UCSD-AML1 (cell line): ENCODE results near the gene GAPDHS.

Source experiments
- DNase-seq: peaks from one replicate; lab custom pipeline; 2025; ENCODE audit not compliant: unreplicated experiment; lab: John Stamatoyannopoulos, UW

The GAPDHS gene

GRCh38 chr19:35556025-35556590 lies 22.9 kb downstream of the GAPDHS start:
- no peak for DNase-seq

DNA sequence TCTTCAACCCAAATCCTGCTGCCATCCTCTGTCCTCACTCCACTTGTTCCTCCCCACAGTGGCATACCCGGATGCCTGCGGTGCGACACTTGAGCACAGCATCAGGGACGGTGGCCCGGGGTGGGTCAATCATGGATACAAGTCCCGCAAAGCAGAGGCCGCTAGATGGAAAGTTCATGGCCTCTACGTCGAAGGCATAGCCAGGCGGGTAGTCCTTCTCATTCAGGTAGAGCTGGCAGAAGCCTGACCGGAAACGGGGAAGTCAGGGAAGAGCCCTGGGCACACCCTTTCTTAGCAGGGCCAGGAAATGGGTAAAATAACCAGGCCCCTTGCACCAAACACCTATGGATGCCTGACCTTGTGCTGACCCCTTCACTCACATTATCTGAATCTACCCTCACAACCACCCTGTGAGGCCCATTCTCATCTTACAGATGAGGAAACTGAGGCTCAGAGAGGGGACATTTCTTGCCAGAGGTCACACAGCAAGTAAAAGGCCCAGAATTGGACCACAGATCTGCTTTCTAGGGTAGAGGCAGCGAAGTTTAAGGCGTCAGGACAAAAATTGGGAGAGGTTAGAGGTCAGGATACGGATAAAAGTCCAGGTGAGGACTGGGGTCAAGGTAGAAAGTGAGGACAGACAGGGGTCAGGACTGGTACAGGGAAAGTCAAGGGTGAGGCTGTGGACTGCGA lies 23.7 kb downstream of the GAPDHS start:
- DNase-seq, result no peak

- DNase-seq, result no peak
These were observed 24.5 kb downstream of the GAPDHS start for GRCh38 chr19:35557539-35558399.

DNA sequence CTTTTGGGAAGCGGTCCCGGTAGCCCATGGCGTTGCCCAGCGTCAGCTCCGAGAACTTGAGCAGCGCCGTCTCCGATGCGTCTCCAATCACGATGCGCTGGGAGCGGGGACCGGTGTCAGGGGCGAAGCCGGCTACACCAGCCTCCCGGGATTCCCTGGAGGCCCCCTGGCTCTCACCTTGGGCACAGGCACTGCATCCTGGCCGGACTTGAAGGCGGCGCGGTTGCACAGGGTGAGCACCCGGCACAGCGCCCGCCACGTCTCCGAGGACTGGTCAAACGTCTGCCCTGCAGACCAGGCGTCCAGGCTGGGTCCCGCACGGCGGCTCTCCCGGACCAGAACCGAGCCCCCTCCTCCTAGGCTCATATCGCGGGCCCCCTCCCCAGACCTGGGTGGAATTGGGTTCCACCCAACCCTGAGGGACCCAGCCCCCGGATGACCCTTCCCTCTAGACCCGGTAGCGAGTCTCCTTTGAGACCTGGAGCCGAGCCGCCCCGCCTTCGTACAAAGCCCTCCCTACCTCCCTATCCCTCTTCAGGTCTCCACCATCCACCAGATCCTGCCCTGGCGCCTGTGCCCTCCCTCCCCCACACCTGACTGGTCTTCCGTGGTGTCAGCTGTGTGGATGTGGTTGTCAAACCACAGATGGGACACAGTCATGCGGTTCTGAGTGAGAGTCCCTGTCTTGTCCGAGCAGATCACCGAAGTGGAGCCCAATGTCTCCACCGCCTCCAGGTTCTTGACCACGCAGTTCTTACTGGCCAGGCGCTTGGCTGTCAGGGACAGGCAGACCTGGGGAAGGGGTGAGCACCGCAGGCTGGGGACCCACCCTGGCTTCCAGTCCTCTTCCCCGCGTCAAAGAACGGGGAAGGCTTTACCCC lies 25.4 kb downstream of the GAPDHS start:
- no peak for DNase-seq

GRCh38 chr19:35559281-35559659 lies 26.0 kb downstream of the GAPDHS start:
- no peak for DNase-seq

- no peak for DNase-seq
These were observed 26.5 kb downstream of the GAPDHS start for GRCh38 chr19:35559781-35560180.

DNA sequence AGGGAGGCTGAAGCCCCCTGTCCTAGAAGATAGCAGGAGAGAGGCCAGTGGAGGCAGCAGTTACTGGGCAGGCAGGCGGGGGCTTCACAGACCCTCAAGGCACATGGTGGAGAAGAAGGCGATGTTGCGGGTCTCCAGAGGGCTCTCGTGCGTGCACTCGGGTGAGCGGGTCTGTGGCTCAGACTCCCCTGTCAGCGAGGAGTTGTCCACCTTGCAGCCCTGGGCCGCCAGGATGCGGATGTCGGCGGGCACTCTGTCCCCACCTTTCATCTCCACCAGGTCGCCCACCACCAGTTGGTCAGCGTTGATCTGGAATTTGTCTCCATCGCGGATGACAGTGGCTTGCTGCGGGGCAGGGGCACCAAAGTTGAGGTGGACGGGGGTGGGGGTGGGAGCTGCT lies 27.0 kb downstream of the GAPDHS start:
- DNase-seq, result no peak

DNA sequence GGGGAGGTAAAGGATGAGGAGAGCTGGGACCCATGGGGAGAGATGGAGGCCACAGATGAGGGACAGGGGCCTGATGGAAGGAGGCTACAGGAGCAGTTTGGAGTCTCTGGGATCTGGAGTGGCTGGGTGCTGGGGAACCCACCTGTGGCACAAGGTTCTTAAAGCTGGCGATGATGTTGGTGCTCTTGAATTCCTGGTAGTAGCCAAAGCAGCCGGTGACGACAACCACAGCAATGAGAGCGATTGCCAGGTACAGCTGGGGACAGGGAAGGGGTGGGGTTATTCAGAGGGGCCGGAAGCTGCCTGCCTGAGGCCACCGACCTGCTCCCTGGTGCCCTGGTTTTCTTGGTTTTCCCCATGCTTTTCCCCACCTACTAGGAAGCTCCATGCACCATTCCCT lies 27.4 kb downstream of the GAPDHS start:
- DNase-seq, result no peak

DNA sequence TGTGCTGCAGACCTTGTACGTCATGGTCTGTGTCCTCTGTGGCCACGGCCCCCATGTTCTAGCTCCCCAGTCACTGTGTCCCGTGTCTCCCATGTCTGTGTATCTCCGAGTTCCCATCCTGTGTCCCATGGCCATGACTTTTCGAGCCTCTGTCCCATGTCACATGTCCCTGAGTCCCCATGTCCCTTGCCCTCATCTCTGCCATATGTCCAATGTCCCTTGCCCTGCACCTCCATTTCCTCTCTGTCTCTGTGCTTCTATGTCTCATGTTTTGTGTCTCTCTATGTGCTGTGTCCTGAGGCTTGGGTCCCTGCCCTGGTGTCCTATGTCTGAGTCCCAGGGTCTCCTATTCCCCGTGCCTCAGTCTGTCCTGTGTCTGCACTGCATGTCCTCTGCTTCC lies 28.2 kb downstream of the GAPDHS start:
- DNase-seq, result no peak

DNA sequence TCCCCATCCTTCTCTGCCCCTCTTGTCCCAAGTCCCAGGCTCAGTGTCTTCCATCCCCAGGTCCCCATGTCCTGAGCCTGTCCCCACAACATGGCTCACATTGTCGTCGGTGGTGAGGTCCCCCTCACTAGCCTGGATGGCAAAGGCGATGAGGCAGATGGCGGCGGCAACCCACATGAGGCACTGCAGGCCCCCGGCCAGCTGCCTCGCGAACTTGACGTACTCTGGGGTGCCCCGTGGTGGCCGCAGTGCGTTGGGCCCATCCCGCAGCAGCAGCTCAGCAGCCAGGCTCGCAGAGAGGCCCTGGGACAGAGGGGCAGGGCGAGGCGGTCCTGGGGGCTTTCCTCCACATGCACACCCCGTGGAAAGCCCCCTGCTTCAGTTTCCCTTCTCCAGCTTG lies 29.1 kb downstream of the GAPDHS start:
- no peak for DNase-seq

- no peak for DNase-seq
These were observed 29.5 kb downstream of the GAPDHS start for GRCh38 chr19:35562776-35563175.

DNA sequence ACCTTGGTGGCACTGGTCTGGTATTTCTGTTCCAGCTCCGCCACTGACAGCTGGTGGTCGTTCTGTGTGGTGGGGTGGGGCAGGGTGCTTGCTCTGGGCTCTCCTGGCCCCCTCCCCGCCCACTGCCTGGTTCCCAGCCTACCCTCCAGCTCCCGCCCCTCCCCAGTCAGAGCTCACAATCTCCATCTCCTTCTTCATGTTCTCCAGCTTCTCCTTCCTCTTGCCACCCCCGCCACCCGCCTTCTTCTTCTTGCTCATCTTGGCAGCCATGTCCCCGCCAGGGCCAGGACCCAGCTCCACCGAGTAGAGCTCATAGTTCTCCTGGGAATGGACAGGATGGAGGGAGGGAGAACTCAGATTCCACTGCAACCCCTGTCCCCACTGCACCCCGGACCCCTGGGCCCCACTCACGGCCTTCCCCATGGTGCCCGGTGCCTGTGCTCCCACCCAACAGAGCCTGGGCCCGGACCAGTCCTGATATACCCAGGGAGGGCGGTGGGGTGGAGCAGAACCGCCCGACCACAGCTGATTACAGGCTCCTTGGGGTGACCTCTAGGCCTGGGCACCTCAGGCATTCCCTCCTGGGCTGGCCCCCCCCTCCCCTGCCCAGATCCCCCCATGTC lies 30.1 kb downstream of the GAPDHS start, which contains the start of gene ATP4A:
TSS of gene ATP4A (minus strand) at position 452 of the 623 bp plus-strand sequence. CDS start at position 423, 29 bp downstream.
- no peak for DNase-seq

- DNase-seq, result no peak
These were observed 32.0 kb downstream of the GAPDHS start for GRCh38 chr19:35565016-35565856.

DNA sequence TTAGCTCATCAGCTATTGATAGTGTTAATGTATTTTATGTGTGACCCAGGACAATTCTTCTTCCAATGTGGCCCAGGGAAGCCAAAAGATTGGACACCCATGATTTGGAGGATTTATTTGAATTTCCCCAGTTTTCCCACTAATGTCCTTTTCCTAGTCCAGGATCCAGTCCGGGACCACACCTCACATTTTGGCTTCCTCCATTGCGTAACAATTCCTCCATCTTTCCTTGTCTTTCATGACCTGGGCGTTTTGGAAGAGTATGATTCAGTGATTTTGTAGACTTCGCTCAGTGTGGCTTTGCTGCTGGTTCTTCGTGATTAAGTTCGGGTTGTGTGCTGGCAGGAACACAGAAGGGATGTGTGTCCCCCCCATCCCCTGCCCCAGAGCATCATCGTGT lies 33.5 kb downstream of the GAPDHS start:
- DNase-seq, result no peak

- no peak for DNase-seq
These were observed 36.1 kb downstream of the GAPDHS start for GRCh38 chr19:35569281-35569781.

- DNase-seq, result no peak
These were observed 38.2 kb downstream of the GAPDHS start for GRCh38 chr19:35571406-35571965.

- no peak for DNase-seq
These were observed 44.7 kb downstream of the GAPDHS start for GRCh38 chr19:35577918-35578317.

DNA sequence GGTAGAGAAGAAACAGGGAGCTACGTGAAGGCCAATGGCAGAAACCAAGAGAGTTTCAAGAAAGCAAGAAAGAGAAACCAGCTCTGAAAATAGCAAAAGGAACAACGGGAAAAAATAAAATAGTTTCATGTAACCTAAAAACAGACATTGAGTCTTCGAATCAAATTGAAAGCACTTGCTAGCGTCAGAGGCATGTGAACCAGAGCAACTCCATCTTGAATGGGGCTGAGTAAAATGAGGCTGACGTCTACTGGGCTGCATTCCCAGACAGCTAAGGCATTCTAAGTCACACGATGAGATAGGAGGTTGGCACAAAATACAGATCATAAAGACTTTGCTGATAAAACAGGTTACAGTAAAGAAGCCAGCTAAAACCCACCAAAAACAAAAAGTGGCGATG lies 45.5 kb downstream of the GAPDHS start:
- no peak for DNase-seq

- DNase-seq, result no peak
These were observed 49.5 kb downstream of the GAPDHS start for GRCh38 chr19:35582760-35583159.
